NCI-H524 treated with DMSO at 0.1 percent for 48 hours (cell line): Measurements from ENCODE around the gene MGA.
A peak's percentile ranks its signal among the peaks of the same experiment; 100 is the strongest.

Experiments used
- DNase-seq: peaks from one replicate; lab custom pipeline; 2025; lab: John Stamatoyannopoulos, UW

MGA gene

DNA sequence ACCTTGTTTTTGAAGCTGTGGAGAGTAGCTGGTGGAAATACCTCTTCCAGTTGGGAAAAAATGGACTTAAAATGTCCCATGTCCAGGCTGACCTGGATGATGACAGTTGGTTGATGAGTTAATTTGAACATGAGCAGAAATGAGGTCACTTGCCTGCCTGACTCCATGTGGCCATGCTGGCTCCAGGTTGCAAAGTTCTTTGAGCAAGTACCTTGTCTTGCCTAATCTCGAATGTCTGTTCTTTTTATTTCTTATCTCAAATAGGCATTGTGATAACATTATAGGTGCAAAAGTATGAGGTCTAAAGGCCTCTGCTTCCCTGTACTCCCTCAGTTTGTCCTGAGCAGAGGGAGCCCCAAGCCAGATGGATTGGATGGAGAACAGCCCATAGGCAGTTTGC is 123.1 kb downstream of the MGA start:
- no peak for DNase-seq

DNA sequence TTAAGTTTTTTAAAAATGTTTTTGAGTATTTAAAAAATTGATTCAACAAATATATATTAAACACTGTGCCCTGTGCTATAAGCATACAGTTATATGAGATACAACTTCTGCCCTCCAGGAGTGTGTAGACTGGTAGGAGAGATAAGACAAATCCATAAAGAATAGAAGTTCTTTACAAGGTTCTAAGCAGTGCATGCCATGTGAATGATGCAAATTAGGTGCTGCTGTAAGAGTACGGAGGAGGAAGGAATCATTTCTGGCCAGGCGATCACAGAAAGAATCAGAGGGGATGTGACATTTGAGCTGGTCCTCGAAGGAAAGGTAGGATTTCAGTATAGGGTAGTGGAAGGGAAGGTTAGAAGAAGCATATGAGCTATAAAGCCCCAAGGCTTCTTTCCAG is 128.1 kb downstream of the MGA start:
- DNase-seq, result no peak

DNA sequence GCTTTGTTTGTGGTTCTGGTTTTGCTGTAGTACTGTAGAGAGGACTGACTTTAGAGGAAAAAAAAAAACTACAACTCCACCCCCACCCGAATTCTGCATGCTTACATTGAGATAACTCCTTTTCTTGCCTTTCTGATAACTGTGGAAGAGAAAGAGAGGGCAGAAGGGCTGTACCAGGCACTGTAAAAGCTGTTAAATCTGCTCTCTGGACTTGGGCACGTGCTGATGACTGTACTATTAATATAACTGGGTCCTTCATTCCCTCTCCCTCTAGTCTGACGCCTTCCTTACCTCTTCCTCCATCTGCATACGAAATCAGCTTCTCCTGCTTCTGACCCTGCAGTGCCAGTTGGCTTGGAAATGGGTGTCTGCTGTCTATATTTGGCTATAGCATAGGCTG is 129.0 kb downstream of the MGA start:
- no peak for DNase-seq

DNA sequence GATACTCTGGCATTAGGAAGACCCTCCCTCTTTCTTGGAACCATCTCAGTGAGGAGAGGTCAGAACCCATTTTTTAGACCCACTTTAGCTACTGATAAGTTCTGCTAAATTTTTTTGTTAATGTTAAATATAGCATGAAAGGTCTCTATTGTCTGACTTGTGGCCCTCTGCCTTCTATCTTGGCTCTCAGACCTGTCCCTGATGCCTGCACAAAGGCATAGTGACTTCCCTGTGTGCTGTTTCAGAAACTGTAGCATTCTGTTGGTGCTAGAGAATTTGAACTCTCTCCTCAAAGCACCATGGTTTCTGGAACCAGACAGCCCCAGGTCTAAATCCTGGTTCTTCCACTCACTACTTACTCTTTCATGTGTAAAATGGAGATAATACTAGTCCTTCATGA is 129.5 kb downstream of the MGA start:
- no peak for DNase-seq

DNA sequence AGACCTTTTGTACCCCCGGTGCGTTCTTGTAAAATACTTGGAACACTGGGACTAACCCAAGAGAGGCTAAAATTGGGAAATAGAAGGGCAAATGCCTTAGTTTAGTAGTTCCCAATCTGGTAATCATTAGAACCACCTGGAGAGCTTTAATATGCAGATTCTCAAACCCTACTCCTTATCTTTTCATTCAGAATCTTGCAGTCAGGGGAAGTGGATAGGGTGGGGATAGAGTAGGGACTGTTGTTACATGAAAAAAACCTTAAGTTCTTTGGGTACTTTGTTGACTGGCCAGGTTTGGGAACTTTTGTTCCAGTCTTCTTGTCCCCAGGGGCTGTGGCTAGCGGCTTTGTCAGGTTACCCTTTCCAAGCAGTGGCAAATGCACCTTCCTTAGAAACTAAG is 130.0 kb downstream of the MGA start:
- DNase-seq, result no peak

DNA sequence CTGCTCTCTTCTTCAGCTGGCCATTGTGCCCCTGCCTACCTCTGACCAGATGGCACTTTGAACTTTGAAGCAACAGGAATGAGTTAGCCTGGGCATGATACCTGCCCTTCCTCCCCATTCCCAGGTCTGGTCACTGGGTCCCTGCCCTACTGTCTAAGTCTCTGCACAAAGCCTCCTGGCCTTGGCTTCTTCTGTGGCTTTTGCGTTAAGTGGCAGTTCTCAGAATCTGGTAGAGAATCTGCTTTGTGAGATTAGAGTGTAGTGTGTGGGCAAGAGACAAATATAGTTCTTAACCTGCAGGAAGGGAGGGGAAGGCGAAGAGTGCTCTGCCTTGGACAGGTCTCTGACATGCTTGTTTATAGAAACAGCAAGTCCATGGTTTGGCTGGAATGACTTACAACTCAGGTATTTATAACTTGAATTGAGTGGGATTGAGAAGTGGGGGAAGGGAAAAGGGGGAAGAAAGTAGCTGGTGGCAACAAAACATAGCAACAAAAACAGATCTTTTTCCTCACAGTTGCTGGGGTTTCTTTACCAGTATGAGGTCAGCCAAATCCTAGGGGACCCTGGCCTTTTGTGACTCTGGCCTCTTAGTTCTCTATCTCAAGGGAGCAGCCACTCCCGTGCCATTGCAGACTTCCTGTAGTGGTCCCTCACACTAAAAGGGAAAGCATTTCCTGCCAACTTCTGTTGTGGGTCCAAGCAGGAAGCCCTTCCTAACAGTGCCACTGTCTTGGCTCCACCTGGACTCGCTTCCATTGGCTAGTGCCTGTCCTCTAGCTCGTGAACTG is 130.7 kb downstream of the MGA start:
- no peak for DNase-seq

DNA sequence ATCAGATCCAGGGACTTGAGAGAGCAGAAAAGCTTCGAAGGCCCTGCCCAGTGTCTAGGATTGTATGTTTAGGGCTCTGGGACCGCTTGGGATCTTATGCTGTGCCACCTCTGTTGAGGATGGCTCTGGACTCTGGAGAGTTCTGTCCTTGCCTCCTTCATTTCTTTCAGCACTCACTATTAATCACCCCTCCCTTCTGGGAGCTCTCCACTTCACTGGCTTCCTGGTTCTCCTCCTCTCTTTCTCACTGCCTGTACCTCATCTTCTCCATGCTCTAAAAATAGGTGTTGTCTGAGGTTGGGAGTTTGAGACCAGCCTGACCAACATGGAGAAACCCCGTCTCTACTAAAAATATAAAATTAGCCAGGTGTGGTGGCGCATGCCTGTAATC is 131.3 kb downstream of the MGA start:
- DNase-seq, result no peak

DNA sequence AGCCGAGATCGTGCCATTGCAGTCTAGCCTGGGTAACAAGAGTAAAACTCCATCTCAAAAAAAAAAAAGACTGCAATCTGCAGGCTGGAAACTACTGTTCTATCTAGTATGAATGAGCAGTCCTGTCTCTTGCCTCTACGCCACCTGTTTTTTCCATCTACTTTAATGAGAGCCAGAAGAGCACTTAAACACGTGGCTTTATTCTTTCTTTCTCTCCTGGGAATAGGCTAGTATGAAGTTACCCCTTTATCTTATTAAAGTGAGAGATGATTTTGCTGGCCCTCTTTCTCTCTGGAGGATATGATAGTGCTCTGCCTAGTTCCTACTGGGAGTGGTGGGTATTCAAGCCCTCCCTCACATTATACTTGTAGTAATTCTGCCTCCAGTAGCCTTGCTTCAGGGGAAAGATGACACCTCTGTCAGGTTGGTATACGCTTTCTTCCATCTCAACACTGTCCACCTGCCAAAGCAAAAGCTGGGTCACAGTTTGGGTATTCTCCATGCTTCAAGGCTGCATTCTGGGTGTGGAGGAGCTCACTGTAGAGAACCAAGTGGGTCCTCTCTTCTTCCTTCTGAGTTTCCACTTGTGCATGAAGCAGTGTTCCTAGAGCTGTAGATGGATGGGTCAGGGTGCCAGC is 131.9 kb downstream of the MGA start:
- peak; percentile 97 for DNase-seq

DNA sequence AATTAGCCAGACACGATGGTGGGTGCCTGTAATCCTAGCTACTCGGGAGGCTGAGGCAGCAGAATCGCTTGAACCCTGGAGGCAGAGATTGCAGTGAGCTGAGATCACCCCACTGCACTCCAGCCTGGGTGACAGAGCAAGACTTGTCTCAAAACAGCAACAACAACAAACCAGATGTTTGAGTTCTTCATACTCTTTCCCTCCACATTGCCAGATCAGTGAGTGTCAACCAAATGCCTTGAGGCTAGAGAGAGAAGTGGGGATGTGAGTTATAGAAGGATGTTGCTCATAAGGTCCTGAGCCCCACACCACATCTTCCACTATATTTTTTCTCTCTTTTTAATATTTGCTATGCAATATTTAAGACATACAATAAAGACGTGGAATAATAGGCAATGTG is 133.9 kb downstream of the MGA start:
- DNase-seq, result no peak

DNA sequence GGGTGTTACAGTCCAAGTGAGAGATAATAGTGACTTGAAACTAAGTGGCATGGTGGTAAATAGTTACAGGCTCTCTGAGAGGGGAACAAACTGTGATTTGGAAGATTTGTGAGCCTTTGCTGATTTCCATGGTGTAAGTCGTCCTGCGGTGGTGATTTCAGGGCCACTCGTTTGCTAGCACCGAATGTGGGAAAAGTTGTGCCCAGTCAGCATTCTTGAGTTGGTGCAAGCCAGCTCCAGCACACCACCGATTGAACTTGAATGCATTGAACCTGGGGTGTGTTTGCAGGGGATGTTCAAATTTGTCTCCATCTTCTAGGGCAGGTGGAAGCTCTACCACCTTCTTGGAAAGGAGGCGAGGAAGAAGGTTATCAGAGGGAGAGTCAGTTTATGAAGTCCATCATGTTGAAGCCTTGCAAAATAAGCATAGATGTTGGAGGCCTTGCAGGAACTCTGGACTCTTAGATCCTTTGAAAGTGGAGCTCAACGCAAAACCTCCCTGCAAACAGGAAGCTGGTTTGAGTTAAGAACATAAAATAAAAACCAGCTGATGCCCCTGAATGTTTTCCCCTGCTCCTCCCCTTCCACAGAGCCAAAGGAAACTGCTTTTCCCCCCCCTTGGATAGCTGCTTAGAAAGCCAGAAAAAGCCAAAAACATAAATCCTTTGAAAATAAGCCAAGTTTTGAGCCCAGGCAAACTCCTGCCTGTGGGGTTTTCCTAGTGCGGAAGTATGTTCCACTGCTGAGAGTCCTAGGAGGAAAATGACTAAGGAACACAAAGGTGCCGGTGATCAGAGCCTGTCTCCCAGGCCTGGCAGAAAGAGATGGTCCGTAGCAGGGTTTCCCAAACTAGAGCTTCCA is 136.0 kb downstream of the MGA start:
- DNase-seq, result no peak

DNA sequence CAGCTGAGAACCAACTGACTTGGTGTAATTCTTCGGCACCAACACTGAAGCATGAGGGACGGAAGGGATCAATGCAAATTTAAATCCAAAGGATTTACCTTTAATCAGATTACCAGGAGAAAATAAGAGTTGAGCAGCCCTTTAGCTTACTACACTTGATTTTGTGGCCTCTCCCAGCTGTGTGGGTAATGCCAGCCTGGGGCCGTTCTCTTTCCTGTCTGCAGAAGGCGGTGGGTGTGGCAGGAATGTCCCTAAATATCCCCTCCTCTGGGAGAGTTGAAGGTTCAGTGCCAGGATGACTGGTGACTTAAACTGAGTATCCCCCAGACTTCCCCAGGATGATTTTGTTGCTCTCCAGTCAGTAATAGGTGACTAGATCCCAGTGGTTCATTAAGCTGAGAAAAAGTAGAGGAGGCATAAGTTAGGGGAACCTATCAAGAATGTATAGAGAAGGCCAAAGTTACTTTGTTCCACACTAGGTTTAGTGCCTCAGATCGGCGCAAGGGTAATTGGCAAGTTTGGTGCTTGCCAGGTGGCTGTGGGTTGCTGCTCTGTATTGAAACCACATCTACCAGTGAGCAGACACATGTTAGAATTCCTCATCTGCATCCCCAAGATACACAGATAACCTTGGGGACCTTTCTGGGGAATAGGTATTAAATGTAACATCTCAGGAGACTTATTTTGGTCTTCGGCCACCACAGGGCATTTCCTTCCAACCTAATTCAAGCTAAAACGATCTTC is 137.2 kb downstream of the MGA start:
- peak; percentile 10 for DNase-seq

DNA sequence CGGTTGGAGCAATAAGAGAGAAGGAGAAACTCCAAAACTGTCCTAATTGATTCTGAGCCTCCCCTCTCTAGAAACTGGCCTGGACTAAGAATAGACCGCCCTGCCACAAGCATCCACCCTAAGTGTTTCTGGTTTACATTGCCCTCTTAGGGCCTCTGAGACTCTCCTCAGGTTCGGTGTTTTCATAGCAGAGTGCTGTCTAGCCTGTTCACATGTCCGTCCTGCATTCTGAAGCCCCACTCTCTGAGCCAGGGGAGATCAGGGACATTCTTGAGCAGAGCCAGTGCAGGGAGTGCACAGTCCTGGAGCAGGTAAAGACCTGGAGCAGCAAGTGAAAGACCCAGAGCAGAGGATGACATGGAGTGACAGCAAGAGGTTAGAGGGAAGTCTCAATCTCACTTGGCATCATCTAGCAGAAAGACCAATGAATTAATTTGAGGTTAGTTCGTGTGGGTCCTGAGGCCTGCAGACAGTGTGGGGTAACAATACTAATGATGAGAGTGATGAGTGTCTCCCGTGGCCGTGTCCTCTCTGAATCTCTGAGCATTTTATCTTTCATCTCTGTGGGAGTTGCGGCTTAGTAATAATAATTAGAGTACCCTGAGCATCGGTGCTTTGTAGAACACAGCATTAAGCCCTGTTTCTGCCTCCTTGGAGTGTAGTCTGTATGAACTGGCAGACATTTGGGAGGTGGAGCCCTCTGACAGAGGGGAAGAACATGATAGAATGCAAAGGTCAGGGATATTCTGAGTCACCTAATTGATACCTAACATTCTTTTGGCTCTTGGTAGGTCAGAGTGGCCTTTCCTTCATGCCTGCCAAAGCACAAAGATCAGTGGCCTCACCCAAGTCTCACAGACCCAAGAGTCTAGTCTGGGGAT is 138.6 kb downstream of the MGA start:
- DNase-seq, result no peak

DNA sequence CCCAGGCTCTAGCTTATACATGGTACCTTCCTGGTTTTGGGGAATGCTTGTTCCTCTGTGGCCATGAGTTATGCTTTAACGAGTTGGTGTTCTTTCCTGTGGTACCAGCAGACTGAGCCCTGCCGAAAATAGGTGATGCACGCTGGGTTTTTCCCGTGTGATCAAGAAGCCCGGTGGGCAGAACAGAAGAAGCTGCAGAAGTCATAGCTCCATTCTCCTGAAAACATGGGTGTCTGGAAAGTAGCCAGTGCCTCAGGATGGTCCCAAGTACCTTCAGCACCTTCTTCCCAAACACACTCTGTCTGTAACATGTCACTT is 139.2 kb downstream of the MGA start:
- DNase-seq, result no peak

DNA sequence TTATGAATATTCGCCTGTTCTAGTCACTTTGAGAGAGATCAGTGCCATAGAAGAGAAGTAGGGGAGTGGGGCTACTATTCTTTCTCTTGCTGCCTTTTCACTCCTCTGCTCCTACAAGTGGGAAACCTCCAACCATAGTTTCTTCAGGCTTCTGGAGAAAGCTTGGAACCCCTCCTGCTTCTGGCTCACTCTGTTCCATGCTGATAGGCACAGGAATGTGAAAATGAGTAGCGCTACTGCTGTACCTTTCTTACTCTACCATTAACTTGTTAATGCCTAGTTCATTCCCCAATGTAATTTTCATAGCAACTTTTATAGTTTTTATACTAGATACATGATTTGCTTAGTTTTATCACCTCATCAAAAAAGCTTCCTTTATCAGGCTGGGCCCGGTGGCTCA is 141.0 kb downstream of the MGA start:
- no peak for DNase-seq

DNA sequence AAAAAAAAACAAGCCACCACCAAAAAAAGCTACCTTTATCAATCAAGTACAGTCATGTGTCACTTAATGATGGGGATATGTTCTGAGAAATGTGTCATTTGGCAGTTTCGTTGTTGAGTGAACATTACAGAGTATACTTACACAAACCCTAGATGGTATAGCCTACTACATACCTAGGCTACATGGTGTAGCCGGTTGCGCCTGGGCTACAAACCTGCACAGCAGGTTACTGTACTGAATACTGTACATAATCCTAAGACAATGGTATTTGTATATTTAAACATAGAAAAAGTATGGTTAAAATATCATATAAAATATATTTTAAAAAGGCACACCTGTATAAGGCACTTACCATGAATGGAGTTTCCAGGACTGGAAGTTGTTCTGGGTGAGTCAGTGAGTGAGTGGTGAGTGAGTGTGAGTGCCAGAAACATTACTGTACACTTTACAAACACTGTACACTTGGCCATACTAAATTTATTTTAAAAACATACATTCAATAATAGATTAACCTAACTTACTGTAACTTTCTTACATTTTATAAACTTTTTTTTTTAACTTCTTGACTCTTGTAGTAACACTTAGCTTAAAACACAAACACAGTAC is 141.7 kb downstream of the MGA start:
- DNase-seq, result no peak

DNA sequence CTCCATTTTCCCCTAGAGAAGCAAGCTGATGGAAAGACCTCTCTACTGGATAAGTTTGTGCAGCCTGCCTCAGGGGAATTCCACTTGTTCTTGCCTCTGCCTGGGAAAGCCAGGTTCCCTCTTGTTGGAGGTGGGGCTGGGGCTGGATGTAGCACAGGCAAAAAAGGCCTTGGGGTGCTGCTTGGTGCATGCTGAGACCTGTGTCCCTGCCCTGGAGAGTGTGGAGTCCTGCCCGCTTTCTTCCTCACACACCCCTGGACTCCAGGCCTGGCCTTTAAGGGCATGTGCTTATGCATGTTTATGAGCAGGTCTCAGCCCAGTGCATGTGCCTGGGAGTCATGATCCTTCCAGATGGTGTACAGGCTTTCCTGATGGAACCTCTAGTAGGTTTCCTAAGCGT is 144.2 kb downstream of the MGA start:
- no peak for DNase-seq

DNA sequence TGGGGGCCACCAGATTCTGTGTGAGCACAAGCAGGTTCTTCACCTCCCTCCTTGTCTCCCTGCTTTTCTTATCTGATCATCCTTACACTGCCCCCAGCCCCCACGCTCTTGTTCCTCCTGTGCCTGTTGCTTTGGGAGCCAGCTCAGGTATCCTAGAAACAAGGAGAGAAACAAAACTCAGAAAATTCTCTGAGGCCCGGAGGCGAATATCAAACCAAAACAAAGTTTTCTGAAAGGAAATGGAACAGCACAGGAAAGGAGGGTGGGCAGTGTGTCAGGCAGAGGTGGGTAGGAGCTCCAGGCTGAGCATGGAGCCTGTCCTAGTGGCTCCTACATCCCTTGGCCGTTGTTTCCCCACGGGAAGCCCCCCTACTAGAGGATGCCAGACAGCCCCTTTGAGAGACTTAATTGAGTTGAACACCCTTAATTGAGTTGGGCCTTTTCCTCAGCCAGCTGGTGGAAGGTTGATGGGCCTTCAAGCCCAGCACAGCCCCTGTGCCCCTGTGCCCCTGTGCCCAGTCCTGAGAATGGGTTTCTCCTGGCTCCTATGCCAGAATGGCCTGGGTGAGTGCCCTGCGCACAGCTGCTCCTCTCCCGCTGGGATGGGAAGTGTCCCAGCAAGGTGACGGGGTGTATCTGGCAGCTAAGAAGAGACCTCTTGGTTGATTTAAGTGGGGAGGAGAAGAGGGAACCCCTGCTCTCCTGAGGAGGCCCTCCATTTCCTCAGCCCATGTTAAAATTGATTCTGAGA is 144.9 kb downstream of the MGA start:
- no peak for DNase-seq

DNA sequence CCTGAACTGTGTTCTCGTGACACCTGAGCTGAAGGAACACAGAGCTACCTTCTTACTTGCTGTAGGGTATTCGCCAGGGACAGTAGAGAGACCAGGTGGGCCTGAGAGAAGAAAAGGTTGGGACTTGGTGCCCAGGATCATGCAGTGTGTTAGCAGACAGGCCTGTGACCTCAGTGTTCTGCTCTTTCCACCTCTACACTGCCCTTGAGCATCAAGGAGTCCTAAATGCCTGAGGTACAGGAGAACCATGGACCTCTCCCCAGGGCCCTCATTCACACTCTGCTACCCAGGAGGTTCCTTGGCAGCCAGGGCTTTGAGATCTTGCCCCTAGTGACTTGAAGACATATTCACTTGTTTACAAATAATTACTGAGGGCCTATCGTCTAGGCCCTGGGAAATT is 145.5 kb downstream of the MGA start:
- DNase-seq, result no peak

DNA sequence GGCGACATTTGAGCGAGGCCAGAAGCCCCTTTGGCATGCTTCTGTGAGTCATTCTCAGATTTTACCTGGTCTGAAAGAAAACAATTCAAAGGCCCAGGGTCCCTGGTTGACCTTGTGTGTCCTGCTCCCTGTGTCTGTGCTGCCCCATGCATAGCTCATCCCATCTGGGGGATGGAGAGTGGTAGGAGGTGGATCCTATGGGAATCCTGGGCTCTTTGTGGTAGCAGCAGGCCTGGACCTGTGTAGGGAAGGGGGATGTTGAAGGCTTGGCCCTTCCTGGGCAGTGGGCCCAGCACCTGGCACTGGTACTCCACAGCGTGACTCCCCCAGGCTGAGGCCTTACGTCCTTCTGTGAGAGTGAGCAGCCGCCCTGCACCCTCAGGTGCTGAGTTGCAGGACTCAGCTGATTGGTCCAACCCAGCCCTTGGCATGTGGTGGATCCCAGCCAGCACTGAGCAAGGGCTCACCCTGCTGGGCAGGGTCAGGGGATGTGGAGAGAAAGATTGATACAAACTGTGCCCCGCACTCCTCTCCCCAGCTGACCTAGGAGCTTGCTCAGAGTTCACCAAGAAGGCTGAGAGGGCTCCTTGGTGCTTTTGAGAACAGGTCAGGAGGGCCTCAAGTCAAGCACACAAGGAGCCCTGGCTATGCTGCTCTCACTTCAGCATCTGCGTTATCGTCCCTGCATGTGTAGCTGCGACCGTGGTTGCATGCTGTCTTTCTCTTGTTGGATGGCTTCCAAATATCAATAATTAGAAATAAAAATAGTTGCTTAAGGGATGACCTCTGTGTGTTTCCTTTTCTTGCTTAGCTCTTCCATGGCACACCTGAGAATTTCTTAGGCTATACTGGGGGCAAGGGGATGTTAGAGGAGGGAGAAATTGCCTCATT is 146.3 kb downstream of the MGA start:
- DNase-seq, result no peak
